HG03135 (cell line): ENCODE results near the gene TGDS.
A peak's percentile ranks its signal among the peaks of the same experiment; 100 is the strongest.

Source experiments
- ATAC-seq: cut with Tn5 transposase; IDR thresholded peaks from one replicate; pipeline ENCODE4 v1.9.1; 2021; ENCODE audit warnings: mild to moderate bottlenecking, moderate library complexity; ENCODE audit not compliant: unreplicated experiment

TGDS gene

GRCh38 chr13:94601446-94602431, 5.8 kb upstream of the TGDS start, which contains the start of gene GPR180:
Gene GPR180, plus strand, starts transcription at chr13:94601857. Its CDS starts 71 bp downstream, at chr13:94601928.
- ATAC-seq = peak; percentile 100

DNA sequence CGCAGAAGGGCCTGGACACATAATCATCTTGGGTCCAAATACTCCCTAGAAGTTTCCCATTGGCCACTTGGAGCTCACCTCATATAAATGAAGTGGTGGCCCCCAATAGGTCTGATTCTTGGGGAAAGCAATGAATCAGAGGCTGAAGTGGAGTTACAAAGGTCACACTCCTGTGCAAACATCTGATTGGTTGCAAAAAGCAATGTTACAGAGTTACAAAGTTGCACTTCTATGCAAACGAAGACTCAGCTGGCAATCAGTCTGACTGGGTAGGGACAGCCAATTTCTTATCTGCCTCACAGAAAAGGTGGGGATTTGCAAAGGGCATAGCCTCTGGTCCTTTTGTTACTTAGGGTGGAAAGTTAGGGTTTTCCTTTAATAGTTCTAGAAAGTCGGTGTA, 3.9 kb upstream of the TGDS start:
- no peak for ATAC-seq

DNA sequence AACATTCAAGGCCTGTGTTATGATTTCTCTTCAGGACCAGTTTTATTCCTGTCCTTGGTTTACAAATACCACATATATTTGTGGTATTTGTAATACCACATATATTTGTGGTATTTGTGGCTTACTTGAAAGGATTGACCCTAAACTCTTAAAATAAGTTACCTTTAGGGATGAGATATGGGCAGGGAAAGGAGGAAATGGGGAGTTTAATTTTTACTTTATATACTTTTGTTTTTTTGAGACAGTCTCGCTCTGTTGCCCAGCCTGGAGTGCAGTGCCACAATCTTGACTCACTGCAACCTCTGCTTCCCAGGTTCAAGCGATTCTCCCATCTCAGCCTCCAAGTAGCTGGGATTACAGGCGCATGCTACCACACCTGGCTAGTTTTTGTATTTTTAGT, 2.3 kb upstream of the TGDS start:
- ATAC-seq = no peak

GRCh38 chr13:94596575-94596971, 621 bp upstream of the TGDS start:
- no peak for ATAC-seq

- peak; percentile 52 for ATAC-seq
These were observed 677 bp downstream of the TGDS start for GRCh38 chr13:94595001-94595949.

GRCh38 chr13:94590744-94591143, 5.2 kb downstream of the TGDS start:
- no peak for ATAC-seq

DNA sequence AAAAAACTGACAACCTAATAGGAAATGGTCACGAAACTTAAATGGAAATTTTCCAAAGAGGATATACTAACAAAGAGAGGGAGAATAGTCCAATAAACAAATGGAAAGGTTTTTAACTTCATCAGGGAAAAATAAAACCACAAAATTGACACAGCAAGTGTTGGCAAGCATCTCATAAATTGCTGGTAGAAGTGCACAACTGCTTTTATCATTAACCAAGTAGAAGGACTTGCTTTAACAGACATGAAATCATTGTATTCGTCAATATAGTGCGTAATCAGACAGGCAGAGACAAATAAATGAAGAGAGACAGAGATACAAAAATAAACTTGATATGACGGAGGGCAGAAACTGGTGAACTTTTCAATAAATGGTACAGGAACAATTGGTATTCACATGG, 7.4 kb downstream of the TGDS start:
- ATAC-seq = no peak

- ATAC-seq = no peak
These were observed 9.6 kb downstream of the TGDS start for GRCh38 chr13:94586371-94586770.

DNA sequence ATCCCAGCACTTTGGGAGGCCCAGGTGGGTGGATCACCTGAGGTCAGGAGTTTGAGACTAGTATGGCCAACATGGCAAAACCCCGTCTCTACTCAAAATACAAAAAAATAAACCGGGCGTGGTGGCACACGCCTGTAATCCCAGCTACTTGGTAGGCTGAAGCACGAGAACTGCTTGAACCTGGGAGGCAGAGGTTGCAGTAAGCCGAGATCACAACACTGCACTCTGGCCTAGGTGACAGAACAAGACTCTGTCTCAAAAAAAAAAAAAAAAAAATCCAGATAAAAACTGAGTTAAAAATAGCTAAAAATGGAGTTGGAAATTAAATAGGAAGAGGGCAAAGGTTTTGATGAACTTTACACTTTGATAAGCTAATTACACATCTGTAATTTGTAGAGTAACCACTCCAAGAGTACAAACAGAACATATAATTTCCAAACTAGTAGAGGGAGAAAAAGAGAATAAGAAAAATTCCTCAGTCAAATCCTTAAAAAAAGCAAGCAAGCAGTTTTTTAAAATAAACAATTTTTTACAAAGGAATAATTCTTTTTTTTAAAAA, 10.3 kb downstream of the TGDS start:
- no peak for ATAC-seq

DNA sequence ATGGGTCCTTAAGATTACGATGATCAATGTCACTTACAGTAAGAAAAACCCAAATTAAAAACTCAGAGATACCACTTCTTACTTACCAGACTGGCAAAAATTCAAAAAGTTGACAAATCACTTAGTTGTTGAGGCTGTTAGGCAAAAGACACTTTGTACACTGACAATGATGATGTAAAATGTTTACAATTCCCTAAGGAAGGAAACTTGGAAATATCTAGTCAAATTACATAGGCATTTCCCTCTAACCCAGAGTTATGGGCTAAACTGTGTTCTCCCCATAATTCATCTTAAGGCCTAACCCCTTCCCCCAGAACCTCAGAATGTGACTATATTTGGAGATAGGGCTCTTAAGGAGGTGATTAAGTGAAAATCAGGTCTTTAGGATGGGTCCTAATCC, 12.0 kb downstream of the TGDS start:
- no peak for ATAC-seq

- ATAC-seq = no peak
These were observed 16.9 kb downstream of the TGDS start for GRCh38 chr13:94579063-94579462.

- ATAC-seq = no peak
These were observed 26.3 kb downstream of the TGDS start for GRCh38 chr13:94569615-94570014.

DNA sequence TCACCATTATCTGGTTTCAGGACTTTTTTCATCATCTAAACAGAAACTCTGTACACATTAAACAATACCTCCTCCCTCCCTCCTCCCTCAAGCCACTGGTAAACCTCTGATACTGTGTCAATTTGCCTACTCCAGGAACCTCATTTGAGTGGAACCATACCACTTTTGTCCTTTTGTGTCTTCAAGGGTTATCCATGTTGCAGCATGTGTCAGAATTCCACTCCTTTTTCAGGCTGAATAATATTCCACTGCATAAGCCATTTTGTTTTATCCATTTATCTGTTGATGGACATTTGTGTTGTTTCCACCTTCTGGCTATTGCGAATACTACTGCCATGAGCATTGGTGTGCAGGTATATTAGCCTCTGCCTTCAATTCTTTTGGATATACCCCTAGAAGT, 27.5 kb downstream of the TGDS start:
- no peak for ATAC-seq

DNA sequence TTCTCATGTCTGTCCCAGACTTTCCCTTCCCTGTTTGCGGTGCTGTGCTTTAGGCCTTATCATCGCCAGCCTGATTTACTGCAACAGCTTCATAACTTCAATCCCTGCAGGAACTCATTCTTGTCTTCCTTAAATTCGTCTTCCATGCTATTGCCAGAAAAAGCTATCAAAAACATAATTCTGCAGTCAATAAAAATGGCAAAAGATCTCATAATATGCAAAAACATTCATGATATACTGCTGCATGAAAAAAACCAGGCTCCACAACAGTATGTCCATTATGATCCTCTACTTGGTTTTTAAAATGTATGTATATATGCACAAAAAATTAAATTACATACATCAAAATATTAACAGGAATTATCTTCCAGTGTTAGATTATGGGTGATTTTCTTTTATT, 28.4 kb downstream of the TGDS start:
- ATAC-seq = no peak

GRCh38 chr13:94561126-94561525, 34.8 kb downstream of the TGDS start:
- ATAC-seq = no peak

- ATAC-seq = no peak
These were observed 35.8 kb downstream of the TGDS start for GRCh38 chr13:94560116-94560515.

GRCh38 chr13:94559222-94559795, 36.6 kb downstream of the TGDS start:
- ATAC-seq = no peak

- no peak for ATAC-seq
These were observed 37.2 kb downstream of the TGDS start for GRCh38 chr13:94558716-94559115.

GRCh38 chr13:94557684-94558235, 38.2 kb downstream of the TGDS start:
- no peak for ATAC-seq

GRCh38 chr13:94556621-94557020, 39.3 kb downstream of the TGDS start:
- no peak for ATAC-seq
